HEK293 (cell line): Measurements from ENCODE around the gene CLTCL1.
A peak's percentile ranks its signal among the peaks of the same experiment; 100 is the strongest.

Experiments used
- BCL11A ChIP-seq: fragments of 450-650 bp; formaldehyde crosslinking; IDR thresholded peaks from 2 replicates; pipeline ENCODE4 v1.5.1; 2016; ENCODE audit warnings: low read depth, missing biosample characterization, missing genetic modification characterization
- EGR2 ChIP-seq: fragments of 450-650 bp; formaldehyde crosslinking; IDR thresholded peaks from 2 replicates; pipeline ENCODE4 v1.5.1; 2016; ENCODE audit warnings: low read depth, missing biosample characterization, missing genetic modification characterization
- GFI1B ChIP-seq: fragments of 450-650 bp; formaldehyde crosslinking; IDR thresholded peaks from 2 replicates; pipeline ENCODE4 v1.5.1; 2016; ENCODE audit warnings: missing biosample characterization, missing genetic modification characterization
- KLF10 ChIP-seq: fragments of 450-650 bp; IDR thresholded peaks from 2 replicates; pipeline ENCODE4 v1.5.1; 2018; ENCODE audit warnings: missing biosample characterization, mild to moderate bottlenecking, missing genetic modification characterization
- KLF7 ChIP-seq: fragments of 450-650 bp; formaldehyde crosslinking; IDR thresholded peaks from 2 replicates; pipeline ENCODE4 v1.5.1; 2016; ENCODE audit warnings: missing biosample characterization, missing genetic modification characterization, borderline replicate concordance
- OVOL3 ChIP-seq: fragments of 450-650 bp; formaldehyde crosslinking; IDR thresholded peaks from 2 replicates; pipeline ENCODE4 v1.5.1; 2016; ENCODE audit warnings: missing biosample characterization, missing genetic modification characterization
- RBAK ChIP-seq: fragments of 450-650 bp; formaldehyde crosslinking; IDR thresholded peaks from 2 replicates; pipeline ENCODE4 v1.5.1; 2016; ENCODE audit warnings: missing biosample characterization, missing genetic modification characterization
- SP2 ChIP-seq: fragments of 450-650 bp; formaldehyde crosslinking; IDR thresholded peaks from 2 replicates; pipeline ENCODE4 v1.5.1; 2016; ENCODE audit warnings: missing biosample characterization, missing genetic modification characterization
- SP3 ChIP-seq: fragments of 450-650 bp; formaldehyde crosslinking; IDR thresholded peaks from 2 replicates; pipeline ENCODE4 v1.5.1; 2016; ENCODE audit warnings: missing biosample characterization, missing genetic modification characterization
- ZNF146 ChIP-seq: fragments of 450-650 bp; formaldehyde crosslinking; IDR thresholded peaks from 2 replicates; pipeline ENCODE4 v1.5.1; 2016; ENCODE audit warnings: missing biosample characterization, missing genetic modification characterization
- ZNF19 ChIP-seq: fragments of 450-650 bp; formaldehyde crosslinking; IDR thresholded peaks from 2 replicates; pipeline ENCODE4; 2016; ENCODE audit warnings: missing biosample characterization, missing genetic modification characterization, low read depth
- ZNF214 ChIP-seq: fragments of 450-650 bp; formaldehyde crosslinking; IDR thresholded peaks from 2 replicates; pipeline ENCODE4 v1.5.1; 2017; ENCODE audit warnings: missing biosample characterization, mild to moderate bottlenecking, missing genetic modification characterization, borderline replicate concordance
- ZNF311 ChIP-seq: fragments of 450-650 bp; formaldehyde crosslinking; IDR thresholded peaks from 2 replicates; pipeline ENCODE4 v1.5.1; 2017; ENCODE audit warnings: missing biosample characterization, missing genetic modification characterization, borderline replicate concordance
- ZNF366 ChIP-seq: fragments of 450-650 bp; formaldehyde crosslinking; conservative IDR thresholded peaks from 2 replicates; pipeline ENCODE4 v1.5.1; 2016; ENCODE audit warnings: missing biosample characterization, missing genetic modification characterization
- ZNF571 ChIP-seq: fragments of 450-650 bp; formaldehyde crosslinking; IDR thresholded peaks from 2 replicates; pipeline ENCODE4 v1.5.0; 2017; ENCODE audit warnings: missing biosample characterization, missing genetic modification characterization
- ZNF600 ChIP-seq: fragments of 450-650 bp; formaldehyde crosslinking; IDR thresholded peaks from 2 replicates; pipeline ENCODE4 v1.5.1; 2016; ENCODE audit warnings: missing biosample characterization, missing genetic modification characterization
- ZNF654 ChIP-seq: fragments of 450-650 bp; formaldehyde crosslinking; IDR thresholded peaks from 2 replicates; pipeline ENCODE4 v1.5.1; 2016; ENCODE audit warnings: low read depth, missing biosample characterization, missing genetic modification characterization
- ZNF658 ChIP-seq: fragments of 450-650 bp; formaldehyde crosslinking; IDR thresholded peaks from 2 replicates; pipeline ENCODE4; 2016; ENCODE audit warnings: missing biosample characterization, missing genetic modification characterization
- ZNF692 ChIP-seq: fragments of 450-650 bp; formaldehyde crosslinking; IDR thresholded peaks from 2 replicates; pipeline ENCODE4 v1.5.1; 2016; ENCODE audit warnings: missing biosample characterization, missing genetic modification characterization
- ZNF785 ChIP-seq: fragments of 450-650 bp; formaldehyde crosslinking; IDR thresholded peaks from 2 replicates; pipeline ENCODE4 v1.5.1; 2016; ENCODE audit warnings: missing biosample characterization, missing genetic modification characterization
- ZNF792 ChIP-seq: fragments of 450-650 bp; formaldehyde crosslinking; IDR thresholded peaks from 2 replicates; pipeline ENCODE4 v1.5.1; 2016; ENCODE audit warnings: missing biosample characterization, missing genetic modification characterization
- ZSCAN16 ChIP-seq: fragments of 450-650 bp; formaldehyde crosslinking; IDR thresholded peaks from 2 replicates; pipeline ENCODE4 v1.5.1; 2016; ENCODE audit warnings: missing biosample characterization, missing genetic modification characterization
- TF ChIP-seq, protein P1 (sequence below): fragments of 450-650 bp; formaldehyde crosslinking; IDR thresholded peaks from 2 replicates; pipeline ENCODE4 v1.5.1; 2016; ENCODE audit warnings: missing biosample characterization, missing genetic modification characterization
- TF ChIP-seq, protein P2 (sequence below): fragments of 450-650 bp; IDR thresholded peaks from 2 replicates; pipeline ENCODE4 v1.5.1; 2018; ENCODE audit warnings: missing biosample characterization, missing genetic modification characterization
- TF ChIP-seq, protein P3 (sequence below): fragments of 450-650 bp; formaldehyde crosslinking; IDR thresholded peaks from 2 replicates; pipeline ENCODE4 v1.5.1; 2016; ENCODE audit warnings: missing biosample characterization, missing genetic modification characterization
- TF ChIP-seq, protein P4 (sequence below): fragments of 450-650 bp; formaldehyde crosslinking; IDR thresholded peaks from 2 replicates; pipeline ENCODE4 v1.5.1; 2017; ENCODE audit warnings: missing biosample characterization, missing genetic modification characterization
- TF ChIP-seq, protein P5 (sequence below): fragments of 450-650 bp; formaldehyde crosslinking; IDR thresholded peaks from 2 replicates; pipeline ENCODE4 v1.5.0; 2017; ENCODE audit warnings: missing biosample characterization, missing genetic modification characterization, borderline replicate concordance

The CLTCL1 gene

DNA sequence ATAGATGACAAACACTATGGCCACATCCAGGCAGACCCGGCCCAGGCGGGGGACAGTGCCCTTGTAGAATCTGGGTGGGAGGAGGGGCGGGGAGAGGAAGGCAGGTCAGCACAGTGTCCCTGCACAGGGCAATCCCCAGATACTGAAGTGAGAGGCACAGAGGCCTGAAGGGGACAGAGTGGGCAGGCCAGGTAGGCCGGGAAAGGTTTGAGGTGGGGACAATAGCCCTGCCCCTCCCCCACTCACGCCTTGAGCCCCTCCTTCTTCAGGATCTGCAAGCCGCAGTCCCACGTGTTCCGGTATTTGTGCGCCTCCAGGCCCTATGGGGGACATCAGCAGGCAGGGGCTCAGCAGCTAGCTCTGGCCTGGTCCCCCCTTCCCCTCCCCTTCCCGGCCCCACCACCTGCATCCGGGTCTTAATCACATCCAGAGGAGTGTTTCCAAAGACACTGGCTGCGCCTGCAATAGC lies 115.3 kb downstream of the CLTCL1 start (continued):
- TF ChIP-seq, protein P1, sequence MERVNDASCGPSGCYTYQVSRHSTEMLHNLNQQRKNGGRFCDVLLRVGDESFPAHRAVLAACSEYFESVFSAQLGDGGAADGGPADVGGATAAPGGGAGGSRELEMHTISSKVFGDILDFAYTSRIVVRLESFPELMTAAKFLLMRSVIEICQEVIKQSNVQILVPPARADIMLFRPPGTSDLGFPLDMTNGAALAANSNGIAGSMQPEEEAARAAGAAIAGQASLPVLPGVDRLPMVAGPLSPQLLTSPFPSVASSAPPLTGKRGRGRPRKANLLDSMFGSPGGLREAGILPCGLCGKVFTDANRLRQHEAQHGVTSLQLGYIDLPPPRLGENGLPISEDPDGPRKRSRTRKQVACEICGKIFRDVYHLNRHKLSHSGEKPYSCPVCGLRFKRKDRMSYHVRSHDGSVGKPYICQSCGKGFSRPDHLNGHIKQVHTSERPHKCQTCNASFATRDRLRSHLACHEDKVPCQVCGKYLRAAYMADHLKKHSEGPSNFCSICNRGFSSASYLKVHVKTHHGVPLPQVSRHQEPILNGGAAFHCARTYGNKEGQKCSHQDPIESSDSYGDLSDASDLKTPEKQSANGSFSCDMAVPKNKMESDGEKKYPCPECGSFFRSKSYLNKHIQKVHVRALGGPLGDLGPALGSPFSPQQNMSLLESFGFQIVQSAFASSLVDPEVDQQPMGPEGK = peak; percentile 72
- TF ChIP-seq, protein P2, sequence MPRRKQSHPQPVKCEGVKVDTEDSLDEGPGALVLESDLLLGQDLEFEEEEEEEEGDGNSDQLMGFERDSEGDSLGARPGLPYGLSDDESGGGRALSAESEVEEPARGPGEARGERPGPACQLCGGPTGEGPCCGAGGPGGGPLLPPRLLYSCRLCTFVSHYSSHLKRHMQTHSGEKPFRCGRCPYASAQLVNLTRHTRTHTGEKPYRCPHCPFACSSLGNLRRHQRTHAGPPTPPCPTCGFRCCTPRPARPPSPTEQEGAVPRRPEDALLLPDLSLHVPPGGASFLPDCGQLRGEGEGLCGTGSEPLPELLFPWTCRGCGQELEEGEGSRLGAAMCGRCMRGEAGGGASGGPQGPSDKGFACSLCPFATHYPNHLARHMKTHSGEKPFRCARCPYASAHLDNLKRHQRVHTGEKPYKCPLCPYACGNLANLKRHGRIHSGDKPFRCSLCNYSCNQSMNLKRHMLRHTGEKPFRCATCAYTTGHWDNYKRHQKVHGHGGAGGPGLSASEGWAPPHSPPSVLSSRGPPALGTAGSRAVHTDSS (tag by site-specific recombination) = no peak
- TF ChIP-seq ZNF19 (tag by site-specific recombination) (no peak), ZNF311 (tag by site-specific recombination) (no peak), RBAK (tag by site-specific recombination) (no peak), ZNF792 (tag by site-specific recombination) (no peak), ZNF654 (no peak), GFI1B (tag by site-specific recombination) (no peak), ZNF600 (tag by site-specific recombination) (0 out of 2 replicates have a peak, but pooled peaks have one; percentile 33), ZNF785 (0 out of 2 replicates have a peak, but pooled peaks have one; percentile 31), EGR2 (tag by site-specific recombination) (peak; percentile 64), BCL11A (0 out of 2 replicates have a peak, but pooled peaks have one; percentile 22), ZNF146 (no peak), SP2 (tag by site-specific recombination) (peak; percentile 55), ZNF658 (tag by site-specific recombination) (no peak), ZNF366 (tag by site-specific recombination) (no peak), KLF10 (tag by site-specific recombination) (0 out of 2 replicates have a peak, but pooled peaks have one; percentile 24), SP3 (tag by site-specific recombination) (peak; percentile 45), OVOL3 (tag by site-specific recombination) (no peak), ZNF214 (tag by site-specific recombination) (no peak), ZNF692 (tag by site-specific recombination) (peak; percentile 55), ZNF571 (tag by site-specific recombination) (no peak), KLF7 (tag by site-specific recombination) (no peak), ZSCAN16 (tag by site-specific recombination) (no peak)
- TF ChIP-seq, protein P3, sequence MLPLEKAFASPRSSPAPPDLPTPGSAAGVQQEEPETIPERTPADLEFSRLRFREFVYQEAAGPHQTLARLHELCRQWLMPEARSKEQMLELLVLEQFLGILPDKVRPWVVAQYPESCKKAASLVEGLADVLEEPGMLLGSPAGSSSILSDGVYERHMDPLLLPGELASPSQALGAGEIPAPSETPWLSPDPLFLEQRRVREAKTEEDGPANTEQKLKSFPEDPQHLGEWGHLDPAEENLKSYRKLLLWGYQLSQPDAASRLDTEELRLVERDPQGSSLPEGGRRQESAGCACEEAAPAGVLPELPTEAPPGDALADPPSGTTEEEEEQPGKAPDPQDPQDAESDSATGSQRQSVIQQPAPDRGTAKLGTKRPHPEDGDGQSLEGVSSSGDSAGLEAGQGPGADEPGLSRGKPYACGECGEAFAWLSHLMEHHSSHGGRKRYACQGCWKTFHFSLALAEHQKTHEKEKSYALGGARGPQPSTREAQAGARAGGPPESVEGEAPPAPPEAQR (tag by site-specific recombination) = no peak
- TF ChIP-seq, protein P4, sequence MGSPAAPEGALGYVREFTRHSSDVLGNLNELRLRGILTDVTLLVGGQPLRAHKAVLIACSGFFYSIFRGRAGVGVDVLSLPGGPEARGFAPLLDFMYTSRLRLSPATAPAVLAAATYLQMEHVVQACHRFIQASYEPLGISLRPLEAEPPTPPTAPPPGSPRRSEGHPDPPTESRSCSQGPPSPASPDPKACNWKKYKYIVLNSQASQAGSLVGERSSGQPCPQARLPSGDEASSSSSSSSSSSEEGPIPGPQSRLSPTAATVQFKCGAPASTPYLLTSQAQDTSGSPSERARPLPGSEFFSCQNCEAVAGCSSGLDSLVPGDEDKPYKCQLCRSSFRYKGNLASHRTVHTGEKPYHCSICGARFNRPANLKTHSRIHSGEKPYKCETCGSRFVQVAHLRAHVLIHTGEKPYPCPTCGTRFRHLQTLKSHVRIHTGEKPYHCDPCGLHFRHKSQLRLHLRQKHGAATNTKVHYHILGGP (tag by site-specific recombination) = no peak
- TF ChIP-seq, protein P5, sequence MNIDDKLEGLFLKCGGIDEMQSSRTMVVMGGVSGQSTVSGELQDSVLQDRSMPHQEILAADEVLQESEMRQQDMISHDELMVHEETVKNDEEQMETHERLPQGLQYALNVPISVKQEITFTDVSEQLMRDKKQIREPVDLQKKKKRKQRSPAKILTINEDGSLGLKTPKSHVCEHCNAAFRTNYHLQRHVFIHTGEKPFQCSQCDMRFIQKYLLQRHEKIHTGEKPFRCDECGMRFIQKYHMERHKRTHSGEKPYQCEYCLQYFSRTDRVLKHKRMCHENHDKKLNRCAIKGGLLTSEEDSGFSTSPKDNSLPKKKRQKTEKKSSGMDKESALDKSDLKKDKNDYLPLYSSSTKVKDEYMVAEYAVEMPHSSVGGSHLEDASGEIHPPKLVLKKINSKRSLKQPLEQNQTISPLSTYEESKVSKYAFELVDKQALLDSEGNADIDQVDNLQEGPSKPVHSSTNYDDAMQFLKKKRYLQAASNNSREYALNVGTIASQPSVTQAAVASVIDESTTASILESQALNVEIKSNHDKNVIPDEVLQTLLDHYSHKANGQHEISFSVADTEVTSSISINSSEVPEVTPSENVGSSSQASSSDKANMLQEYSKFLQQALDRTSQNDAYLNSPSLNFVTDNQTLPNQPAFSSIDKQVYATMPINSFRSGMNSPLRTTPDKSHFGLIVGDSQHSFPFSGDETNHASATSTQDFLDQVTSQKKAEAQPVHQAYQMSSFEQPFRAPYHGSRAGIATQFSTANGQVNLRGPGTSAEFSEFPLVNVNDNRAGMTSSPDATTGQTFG (tag by site-specific recombination) = no peak
